HCT116 (cell line): ENCODE results near the gene PDRG1.

ENCODE experiments used
- CEBPB ChIP-seq: IDR thresholded peaks from 2 replicates; pipeline ENCODE4 v1.6.1; 2012; ENCODE audit warnings: low read depth
- EZH2 ChIP-seq: fragments of 200-600 bp; sonication (generic); IDR thresholded peaks from 2 replicates; pipeline ENCODE4 v1.6.1; 2017; ENCODE audit warnings: antibody characterized with exemption, mixed run types
- EZH2phosphoT487 ChIP-seq: fragments of 200-600 bp; IDR thresholded peaks from 2 replicates; pipeline ENCODE4 v1.6.1; 2018; ENCODE audit warnings: antibody characterized with exemption, borderline replicate concordance
- FOSL1 ChIP-seq: IDR thresholded peaks from 2 replicates; pipeline ENCODE4 v1.6.1; 2012; ENCODE audit warnings: low read depth
- MAX ChIP-seq: IDR thresholded peaks from 2 replicates; pipeline ENCODE4 v1.6.1; 2012
- POLR2A ChIP-seq: IDR thresholded peaks from 2 replicates; pipeline ENCODE4 v1.7.0; 2011; ENCODE audit warnings: borderline replicate concordance; ENCODE audit not compliant: insufficient read depth, insufficient read length; ENCODE audit errors: extremely low read depth
- POLR2AphosphoS5 ChIP-seq: IDR thresholded peaks from 2 replicates; pipeline ENCODE4 v1.6.1; 2011; ENCODE audit warnings: mild to moderate bottlenecking, low read depth, low read length, moderate library complexity
- REST ChIP-seq: IDR thresholded peaks from 2 replicates; pipeline ENCODE4 v1.6.1; 2012; ENCODE audit warnings: low read depth
- SP1 ChIP-seq: IDR thresholded peaks from 2 replicates; pipeline ENCODE4 v1.6.1; 2012; ENCODE audit warnings: low read depth
- TCF7L2 ChIP-seq: IDR thresholded peaks from 2 replicates; pipeline ENCODE4 v1.7.0; 2011; ENCODE audit warnings: borderline replicate concordance, inconsistent platforms; ENCODE audit not compliant: insufficient read depth, insufficient read length; ENCODE audit errors: extremely low read depth
- ZNF274 ChIP-seq: fragments of 200-500 bp; sonication (Bioruptor generic); IDR thresholded peaks from 2 replicates; pipeline ENCODE4 v1.6.1; 2014; ENCODE audit warnings: mild to moderate bottlenecking, low read depth, low read length, inconsistent platforms
- TF ChIP-seq, protein P1 (sequence below), 3 experiments: fragments of 200-600 bp in 1 of 3; sonication (generic) in 1 of 3; IDR thresholded peaks in 2 of 3; conservative IDR thresholded peaks in 1 of 3; 2 replicates each; pipeline ENCODE4 v1.5.1; 2012 to 2017; ENCODE audit warnings: low read depth in 2 of 3, low read length in 2 of 3, antibody characterized with exemption in 1 of 3, borderline replicate concordance in 1 of 3, control low read depth in 1 of 3, mild to moderate bottlenecking in 1 of 3, mixed read lengths in 1 of 3, mixed run types in 1 of 3, moderate library complexity in 1 of 3; ENCODE audit not compliant: insufficient read depth in 1 of 3
- TF ChIP-seq, protein P2 (sequence below): IDR thresholded peaks from 2 replicates; pipeline ENCODE4 v1.6.1; 2011; ENCODE audit warnings: mild to moderate bottlenecking, low read length, moderate library complexity; ENCODE audit not compliant: insufficient replicate concordance; ENCODE audit errors: extremely low read depth

DNA sequence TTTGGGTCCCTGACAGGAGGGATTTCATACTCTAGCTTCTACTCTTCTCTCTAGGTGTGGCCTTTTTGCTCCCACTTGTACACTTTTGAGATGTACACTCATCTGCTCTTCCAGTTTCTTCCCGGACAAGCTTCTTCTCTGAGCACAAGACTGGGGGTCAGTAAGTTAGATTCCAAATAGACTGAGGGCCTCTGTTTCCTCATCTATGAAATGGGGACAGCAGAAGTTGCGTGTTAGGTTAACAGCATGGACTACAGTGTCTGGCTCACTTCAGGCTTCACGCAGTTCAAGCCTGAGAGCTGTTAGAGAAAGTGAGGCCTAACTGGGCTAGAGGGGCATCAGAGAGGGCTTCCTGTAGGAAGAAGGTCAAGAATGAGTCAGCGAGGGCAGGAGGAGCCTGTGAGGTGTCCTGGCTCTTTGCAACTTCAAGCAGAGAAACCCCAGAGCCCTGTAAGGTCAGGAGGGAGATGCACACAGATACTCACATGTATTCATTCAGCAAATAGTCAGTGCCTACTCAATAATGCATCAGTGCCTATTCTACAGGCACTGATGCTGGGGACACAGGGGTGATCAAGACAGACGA is 36.7 kb upstream of the PDRG1 start:
- no peak for TF ChIP-seq SP1
- no peak for TF ChIP-seq CEBPB
- no peak for TF ChIP-seq POLR2AphosphoS5
- TF ChIP-seq, protein P1, sequence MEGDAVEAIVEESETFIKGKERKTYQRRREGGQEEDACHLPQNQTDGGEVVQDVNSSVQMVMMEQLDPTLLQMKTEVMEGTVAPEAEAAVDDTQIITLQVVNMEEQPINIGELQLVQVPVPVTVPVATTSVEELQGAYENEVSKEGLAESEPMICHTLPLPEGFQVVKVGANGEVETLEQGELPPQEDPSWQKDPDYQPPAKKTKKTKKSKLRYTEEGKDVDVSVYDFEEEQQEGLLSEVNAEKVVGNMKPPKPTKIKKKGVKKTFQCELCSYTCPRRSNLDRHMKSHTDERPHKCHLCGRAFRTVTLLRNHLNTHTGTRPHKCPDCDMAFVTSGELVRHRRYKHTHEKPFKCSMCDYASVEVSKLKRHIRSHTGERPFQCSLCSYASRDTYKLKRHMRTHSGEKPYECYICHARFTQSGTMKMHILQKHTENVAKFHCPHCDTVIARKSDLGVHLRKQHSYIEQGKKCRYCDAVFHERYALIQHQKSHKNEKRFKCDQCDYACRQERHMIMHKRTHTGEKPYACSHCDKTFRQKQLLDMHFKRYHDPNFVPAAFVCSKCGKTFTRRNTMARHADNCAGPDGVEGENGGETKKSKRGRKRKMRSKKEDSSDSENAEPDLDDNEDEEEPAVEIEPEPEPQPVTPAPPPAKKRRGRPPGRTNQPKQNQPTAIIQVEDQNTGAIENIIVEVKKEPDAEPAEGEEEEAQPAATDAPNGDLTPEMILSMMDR (IDR thresholded peaks at IDR 0.05 in 2 of 3, conservative IDR thresholded peaks at IDR 0.05 in 1 of 3; ENCODE audit: borderline replicate concordance in 1 of 3, insufficient read depth in 1 of 3, low read depth in 2 of 3, low read length in 2 of 3), result no peak
- TF ChIP-seq, protein P2, sequence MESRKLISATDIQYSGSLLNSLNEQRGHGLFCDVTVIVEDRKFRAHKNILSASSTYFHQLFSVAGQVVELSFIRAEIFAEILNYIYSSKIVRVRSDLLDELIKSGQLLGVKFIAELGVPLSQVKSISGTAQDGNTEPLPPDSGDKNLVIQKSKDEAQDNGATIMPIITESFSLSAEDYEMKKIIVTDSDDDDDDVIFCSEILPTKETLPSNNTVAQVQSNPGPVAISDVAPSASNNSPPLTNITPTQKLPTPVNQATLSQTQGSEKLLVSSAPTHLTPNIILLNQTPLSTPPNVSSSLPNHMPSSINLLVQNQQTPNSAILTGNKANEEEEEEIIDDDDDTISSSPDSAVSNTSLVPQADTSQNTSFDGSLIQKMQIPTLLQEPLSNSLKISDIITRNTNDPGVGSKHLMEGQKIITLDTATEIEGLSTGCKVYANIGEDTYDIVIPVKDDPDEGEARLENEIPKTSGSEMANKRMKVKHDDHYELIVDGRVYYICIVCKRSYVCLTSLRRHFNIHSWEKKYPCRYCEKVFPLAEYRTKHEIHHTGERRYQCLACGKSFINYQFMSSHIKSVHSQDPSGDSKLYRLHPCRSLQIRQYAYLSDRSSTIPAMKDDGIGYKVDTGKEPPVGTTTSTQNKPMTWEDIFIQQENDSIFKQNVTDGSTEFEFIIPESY, result no peak
- no peak for TF ChIP-seq POLR2A
- no peak for TF ChIP-seq TCF7L2
- TF ChIP-seq EZH2phosphoT487, result no peak
- TF ChIP-seq FOSL1, result no peak
- no peak for TF ChIP-seq MAX
- no peak for TF ChIP-seq REST
- no peak for TF ChIP-seq ZNF274
- TF ChIP-seq EZH2, result no peak
